ENCODE data around the gene CCDC110.
A peak's percentile ranks its signal among the peaks of the same experiment; 100 is the strongest.

The CCDC110 gene

DNA sequence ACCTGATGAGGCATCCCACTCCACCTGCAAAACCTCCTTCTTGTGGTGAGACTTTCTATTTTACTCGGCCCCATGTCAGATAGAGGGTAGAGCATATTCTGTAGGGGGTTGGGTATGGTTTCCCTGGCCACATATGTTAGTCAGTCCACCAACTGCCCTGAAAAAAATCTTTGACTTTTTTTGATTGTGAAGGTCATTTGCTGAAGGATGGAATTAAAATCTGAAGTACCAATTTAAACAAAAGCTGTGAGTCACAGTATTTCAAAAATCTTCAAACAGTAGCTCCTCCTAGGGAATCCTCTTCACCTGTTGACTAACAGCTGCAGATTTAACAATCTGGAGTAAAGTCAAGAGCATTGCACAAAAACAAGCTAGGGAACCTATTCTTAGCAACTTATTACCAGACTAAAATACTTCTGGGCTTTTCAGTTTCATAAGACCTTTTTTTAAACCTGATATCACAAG is 8.0 kb upstream of the CCDC110 start:
- H3K27ac ChIP-seq: no peak overlapping the region

DNA sequence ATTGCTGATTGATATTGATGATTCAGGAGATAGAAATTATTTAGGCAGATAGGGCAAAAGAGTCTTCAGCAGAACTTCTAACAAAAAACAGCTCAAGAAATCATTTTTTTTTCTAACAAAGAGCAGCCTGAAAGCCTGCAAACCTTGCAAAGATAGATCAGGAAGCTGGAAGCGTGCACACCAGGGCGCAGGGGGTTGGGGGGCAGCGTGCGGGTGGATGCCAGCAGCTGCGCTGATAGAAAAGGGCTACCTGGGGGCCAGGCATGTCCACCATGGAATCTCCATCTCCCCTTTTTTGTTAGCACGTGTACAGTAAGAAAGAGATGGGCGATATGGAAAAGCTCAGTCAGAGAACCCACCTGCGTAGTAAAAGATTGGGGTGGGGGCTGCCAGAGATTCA is 1.7 kb upstream of the CCDC110 start:
- no peak overlapping the region for H3K27ac ChIP-seq
- H3K4me3 ChIP-seq: no peak overlapping the region

More for the DNA sequence above, 8.0 kb upstream of the CCDC110 start:
- no peak overlapping the region for H3K4me3 ChIP-seq

DNA sequence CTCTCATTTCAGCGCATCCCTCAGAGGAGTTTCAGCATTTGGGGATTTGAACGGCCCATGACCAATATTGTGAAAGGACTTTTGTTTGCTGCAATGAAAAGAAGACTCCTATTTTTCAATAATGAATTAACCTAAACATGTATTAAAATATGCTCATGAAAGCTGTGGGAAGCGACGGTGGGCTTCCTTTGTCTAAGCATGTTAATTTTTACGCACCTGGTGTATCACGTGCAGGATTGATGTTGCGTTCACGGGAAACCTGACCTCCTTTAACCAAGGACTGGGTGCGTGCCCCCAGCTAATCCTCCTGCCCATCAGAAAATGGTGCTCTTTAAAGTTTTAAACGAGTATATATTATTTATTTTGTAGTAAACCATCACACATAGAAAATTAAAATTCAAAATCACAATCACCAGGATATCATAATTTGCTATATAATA is 590 bp upstream of the CCDC110 start:
- peak overlapping the region in 7 of 21 experiments; percentile 44 to 81 (median 60) for H3K27ac ChIP-seq

DNA sequence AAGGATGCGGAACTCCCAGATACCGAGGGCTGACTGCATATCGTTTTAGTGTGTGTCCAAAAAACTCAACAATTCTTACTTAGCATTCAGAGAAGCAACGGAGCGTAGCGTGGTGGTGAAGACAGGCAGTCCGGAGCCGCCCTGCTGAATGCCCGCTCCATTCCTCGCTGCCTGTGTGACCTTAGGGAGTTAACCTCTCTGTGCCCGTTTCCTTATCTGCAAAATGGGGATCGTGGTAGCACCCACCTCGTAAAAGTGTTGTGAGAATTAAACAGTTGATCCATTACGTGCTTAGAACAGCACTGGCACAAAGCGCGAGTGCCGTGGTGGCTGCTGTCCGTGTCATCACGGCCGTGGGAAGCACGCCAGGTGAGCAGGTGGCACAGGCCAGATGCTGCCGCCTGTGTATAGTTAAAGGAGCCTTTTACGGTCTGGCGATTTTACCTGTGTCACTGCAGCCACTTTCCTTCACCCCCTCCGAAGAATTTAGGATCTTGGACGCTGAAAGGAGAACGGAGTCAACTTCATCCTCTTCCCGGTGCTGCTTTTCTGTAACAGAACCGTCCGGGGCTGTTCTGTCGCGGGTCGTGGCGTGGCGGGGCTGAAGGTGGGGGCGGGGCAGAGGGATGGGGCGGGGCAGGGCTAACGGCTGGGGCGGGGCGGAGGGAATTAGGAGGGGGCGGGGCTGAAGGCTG is 885 bp downstream of the CCDC110 start:
- Histone ChIP-seq H3K27ac (peak overlapping the region in 6 of 21 experiments; percentile 33 to 74 (median 56)), H3K4me3 (peak overlapping the region; percentile 16 to 84 (median 43))

More for the DNA sequence above, 590 bp upstream of the CCDC110 start:
- H3K4me3 ChIP-seq: peak overlapping the region; percentile 54 to 85 (median 74)

DNA sequence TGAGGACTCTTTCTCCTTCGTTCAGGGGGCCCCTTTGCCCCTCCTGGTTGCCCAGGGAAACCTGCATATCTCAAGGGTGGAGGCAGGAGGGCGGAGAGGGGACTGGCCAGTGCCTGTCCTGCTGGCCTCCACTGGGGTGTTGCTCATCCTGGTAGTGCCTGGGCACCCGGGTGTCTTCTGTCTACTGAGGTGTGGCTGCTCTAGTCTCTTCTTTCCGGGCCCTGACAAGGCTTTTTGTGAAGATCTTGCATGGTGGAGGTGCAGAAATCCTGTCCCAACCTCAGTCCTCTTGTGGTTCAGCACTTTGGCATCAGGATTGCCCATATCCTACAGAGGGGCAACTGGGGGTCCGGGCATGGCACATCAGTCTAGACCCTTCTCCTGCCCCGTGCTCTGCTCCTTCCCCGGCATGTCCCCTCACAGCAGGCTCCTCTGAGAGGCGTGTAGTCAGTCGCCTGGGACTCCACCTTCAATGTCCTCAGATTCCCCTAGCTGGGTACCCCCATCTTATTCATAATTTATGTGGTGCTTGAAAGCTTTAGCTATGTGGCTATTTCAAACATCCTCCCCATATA is 1.9 kb downstream of the CCDC110 start:
- no peak overlapping the region for H3K4me3 ChIP-seq
- no peak overlapping the region for H3K27ac ChIP-seq

DNA sequence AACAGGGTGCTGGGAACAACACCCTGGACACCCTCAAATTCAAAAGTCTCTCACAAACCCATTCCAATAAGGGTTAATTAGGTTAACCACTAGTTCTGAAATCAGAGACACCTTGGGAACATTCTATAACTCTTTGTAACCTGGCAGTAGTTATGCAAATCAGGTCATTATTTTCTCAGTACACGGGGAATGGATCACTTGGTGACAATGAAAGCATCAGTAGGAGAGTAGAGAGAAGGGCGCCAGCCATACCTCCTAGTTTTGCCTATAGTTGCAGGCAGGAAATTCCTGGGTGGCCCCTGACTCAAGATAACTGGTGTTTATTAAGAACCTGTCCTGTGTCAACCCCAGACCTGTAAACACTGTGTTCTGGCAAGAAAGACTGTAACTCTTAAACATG is 2.5 kb downstream of the CCDC110 start:
- no peak overlapping the region for H3K27ac ChIP-seq

DNA sequence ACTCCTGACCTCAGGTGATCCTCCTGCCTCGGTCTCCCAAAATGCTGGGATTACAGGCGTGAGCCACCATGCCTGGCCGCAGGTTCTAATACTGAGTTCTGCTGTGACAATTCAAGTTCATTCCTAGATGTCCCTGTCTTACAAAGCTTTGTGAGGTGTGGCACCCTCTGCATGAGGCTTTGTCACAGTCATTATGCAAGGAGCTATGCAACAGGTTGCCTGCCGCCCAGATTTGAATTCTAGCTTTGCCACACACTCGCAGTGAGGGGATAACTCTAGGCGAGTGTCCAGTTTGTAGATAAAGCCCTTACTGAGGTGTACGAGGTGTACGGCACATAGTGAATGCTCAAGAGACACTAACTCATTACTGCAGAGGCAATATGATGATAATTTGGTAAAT is 3.5 kb downstream of the CCDC110 start:
- Histone ChIP-seq H3K4me3 (no peak overlapping the region), H3K27ac (no peak overlapping the region)

More for the DNA sequence above, 2.5 kb downstream of the CCDC110 start:
- no peak overlapping the region for H3K4me3 ChIP-seq

DNA sequence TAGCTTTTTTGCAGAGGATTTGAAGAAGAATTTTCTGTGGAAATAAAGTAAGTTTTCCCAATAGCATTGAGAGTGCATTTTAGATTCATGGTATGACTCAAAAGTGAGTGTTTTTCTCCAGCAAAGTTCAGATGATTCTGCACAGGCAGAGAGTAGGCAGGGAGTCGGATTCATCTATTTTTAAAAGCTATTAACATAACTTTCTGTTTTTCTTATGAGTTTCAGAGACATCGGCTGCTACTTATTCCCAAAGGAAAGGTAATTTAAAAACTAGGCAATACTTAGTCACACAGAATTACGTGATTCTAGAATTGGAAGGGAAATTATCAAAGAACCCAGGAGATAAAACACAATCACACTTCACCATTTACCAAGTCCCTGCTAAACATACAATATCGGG is 4.4 kb downstream of the CCDC110 start:
- no peak overlapping the region for H3K4me3 ChIP-seq
- H3K27ac ChIP-seq: no peak overlapping the region

DNA sequence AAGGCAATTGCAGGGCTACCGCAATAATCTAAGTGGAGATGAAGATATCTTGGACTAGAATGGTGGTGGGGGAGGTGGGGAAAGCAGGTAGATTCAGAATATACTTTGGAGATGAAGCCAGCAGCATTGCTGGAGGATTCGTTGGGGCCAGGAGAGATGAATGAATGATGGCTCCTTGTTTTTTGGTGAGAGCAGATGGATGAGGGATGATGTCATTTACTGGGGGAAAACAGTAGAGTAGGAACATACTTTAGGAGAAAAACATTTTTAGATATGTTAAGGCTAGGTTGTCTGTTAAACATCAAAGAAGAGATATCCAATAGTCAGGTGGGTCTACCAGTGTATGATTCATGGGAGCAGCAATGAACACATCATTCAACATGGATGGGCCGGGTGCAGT is 5.8 kb downstream of the CCDC110 start:
- H3K27ac ChIP-seq: no peak overlapping the region
- H3K4me3 ChIP-seq: no peak overlapping the region

DNA sequence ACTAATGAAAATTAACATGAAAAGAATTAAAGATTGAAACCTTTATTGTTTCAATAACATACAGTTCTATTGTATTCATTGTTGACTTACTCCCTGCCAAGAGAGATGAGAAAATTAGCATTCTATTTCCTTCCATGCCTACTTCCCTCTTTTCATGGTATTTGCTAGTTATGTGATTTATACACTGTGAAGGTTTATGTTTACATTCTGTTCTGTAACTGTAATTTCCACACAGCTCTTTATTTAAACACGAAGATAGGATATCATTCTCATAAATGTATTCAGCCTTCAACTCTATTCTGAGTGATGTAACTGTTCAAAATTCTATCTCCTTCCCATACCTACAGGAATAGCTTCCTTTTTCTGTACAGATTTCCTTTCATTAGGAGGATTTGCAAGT is 6.6 kb downstream of the CCDC110 start:
- no peak overlapping the region for H3K27ac ChIP-seq
- H3K4me3 ChIP-seq: no peak overlapping the region

DNA sequence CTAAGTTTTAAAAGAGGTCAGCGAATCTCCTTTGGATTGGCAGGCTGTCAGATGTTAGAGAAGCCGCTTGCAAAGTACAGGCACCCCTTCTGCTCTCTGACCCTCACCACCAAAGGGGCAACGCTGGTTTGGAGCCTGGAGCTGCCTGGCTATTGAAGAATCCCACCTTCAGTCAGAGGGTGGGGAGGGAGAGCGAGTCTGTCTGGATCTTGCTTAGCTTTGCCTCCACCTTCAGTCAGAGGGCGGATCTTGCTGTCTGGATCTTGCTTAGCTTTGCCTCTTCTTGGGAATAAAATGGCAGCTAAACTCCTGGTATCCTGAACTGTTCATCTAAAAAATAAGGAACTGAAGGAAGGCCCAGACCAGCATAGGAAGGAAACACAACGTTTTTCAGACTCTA is 7.3 kb downstream of the CCDC110 start:
- Histone ChIP-seq H3K27ac (no peak overlapping the region), H3K4me3 (no peak overlapping the region)

DNA sequence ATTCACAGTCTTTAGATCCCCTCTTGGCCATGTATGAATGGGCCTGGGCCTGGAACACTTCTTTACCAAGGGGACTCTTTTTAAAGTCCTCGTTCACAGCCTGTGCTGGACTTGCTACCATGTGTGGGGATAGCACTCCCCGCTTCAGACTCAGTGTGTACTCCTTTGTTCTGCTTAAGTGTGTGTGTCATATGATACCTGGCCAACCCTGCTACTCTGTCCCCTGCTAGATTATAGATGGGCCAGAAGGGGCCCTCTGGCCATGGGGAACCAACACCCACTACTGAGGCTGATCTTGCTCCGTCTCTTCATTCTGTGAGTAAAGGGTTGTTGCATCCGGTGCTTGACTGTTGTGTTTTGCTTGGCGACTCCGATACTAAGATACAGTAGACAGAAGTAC is 8.0 kb downstream of the CCDC110 start:
- no peak overlapping the region for H3K4me3 ChIP-seq
- no peak overlapping the region for H3K27ac ChIP-seq

DNA sequence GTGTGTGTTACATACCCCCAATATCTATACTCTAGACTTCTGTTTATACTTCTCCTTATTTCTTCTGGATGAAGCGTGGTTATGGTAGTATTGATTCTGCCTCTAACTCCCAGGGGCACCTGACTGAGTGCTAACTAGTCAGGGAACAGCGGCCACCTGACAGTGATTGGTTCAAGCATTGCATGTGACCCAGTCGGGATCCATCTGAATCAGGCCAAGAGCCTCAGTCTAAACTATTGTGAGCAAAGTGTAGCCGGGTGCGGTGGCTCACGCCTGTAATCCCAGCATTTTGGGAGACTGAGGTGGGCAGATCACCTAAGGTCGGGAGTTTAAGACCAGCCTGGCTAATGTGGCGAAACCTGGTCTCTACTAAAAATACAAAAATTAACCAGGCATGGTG is 10.0 kb downstream of the CCDC110 start:
- H3K4me3 ChIP-seq: no peak overlapping the region
- no peak overlapping the region for H3K27ac ChIP-seq

DNA sequence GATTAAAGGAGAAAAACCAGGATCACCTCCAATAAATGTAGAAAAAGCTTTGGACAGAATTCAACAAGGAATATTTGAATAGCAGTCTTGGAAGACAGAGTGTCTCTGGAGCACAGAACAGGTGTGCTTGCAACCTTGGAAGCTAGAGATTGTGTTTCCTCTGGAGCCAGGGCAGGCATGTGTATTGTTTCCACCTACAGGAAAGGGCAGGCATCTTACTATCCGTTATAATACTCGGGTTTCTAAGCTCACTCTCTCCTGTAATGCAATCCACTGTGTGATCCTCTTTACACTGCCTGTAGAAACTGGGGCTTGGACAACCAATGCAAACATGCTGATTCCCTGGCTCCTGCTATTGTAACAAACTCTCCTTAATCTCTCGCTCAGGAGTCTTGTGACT is 14.4 kb downstream of the CCDC110 start:
- Histone ChIP-seq H3K27ac (no peak overlapping the region), H3K4me3 (no peak overlapping the region)

DNA sequence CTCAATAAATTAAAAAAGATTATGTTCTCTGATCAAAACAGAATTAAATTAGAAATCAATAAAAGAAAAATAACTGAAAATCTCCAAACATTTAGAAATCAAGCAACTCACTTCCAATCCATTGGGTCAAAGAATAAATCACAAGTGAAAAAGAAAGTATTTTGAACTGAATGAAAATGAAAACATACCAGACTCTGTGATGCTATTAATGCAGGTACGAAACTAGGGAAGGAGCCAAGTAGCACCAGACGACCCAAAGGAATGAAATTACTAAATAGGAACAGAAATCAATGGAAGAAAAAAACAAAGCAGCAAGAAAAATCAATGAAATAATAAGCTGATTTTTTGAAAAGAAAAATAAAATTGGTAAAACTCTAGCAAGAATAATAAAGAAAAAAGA is 15.4 kb downstream of the CCDC110 start:
- Histone ChIP-seq H3K27ac (no peak overlapping the region), H3K4me3 (no peak overlapping the region)

DNA sequence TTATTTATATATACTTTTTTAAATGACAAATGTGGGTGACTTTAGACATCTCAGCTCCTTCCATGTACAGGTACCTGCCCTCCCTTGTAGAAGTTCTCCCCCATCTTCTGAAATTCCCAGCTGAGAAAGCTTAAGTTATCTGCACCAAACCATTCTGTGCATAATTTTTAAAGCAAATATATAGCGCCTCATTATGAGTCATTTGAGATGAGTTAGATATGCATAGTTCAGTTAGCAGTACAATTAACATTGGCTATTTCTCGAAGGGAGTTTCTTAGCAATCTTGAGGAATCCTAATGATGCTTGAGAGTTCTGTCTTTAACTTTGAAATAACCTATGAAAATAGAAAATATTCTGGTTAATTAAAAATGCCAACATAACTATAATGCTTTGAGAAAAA is 26.3 kb downstream of the CCDC110 start:
- Histone ChIP-seq H3K4me3 (no peak overlapping the region), H3K27ac (no peak overlapping the region)

DNA sequence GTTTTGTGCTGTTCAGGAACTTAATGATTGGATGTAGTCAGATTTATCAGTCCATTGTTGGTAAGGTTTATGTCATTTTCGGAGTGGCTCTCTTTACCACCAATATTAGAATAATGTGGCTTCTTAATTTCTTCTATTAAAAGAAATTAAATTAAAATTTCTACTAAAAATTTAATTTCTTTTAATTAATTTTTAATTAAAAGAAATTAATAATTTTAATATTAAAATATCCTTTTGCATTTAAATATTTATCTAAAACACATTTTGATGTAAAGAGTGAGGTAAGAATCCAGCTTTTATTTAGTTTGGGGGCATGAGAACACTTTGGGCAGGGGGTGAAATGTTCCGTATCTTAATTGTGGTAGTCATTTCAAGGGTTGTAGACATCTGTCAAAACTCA is 30.1 kb downstream of the CCDC110 start:
- H3K27ac ChIP-seq: no peak overlapping the region
- no peak overlapping the region for H3K4me3 ChIP-seq

DNA sequence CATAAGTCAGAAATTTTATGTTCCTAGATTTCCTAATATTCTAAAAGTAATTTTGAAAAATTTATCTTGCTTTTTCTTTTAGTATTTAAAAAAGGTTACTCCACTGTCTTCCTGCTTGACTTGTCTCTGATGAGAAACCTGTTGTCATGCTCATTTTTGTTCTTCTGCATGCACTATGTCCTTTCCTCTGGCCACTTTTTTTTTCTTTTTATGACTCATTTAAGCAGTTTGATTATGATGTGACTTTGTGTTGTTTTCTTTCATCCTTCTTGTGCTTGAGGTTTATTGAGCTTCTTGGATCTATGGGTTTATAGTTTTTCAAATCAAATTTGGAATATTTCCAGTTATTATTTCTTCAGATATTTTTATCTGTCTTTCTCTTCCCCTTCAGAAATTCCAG is 33.7 kb downstream of the CCDC110 start:
- H3K27ac ChIP-seq: no peak overlapping the region

DNA sequence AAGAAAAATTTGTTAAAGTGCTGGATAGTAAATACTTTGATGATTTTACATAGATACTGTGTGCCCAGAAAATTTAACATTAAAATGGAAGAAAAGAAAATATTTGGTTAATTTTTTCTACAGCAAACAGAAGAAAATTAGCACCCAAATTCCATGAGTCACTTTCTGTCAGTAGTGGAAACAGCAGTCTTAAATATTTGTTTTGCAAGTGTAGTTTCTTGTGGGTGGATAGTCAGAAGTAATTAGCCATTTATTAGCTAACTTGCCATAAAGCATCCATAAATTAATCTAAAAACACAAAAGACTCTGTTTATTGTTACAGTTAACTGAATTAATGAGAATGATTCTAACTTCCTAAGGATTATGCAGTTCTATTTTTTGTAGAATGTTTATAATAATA is 36.1 kb downstream of the CCDC110 start:
- no peak overlapping the region for H3K27ac ChIP-seq
- no peak overlapping the region for H3K4me3 ChIP-seq

More for the DNA sequence above, 33.7 kb downstream of the CCDC110 start:
- H3K4me3 ChIP-seq: no peak overlapping the region

DNA sequence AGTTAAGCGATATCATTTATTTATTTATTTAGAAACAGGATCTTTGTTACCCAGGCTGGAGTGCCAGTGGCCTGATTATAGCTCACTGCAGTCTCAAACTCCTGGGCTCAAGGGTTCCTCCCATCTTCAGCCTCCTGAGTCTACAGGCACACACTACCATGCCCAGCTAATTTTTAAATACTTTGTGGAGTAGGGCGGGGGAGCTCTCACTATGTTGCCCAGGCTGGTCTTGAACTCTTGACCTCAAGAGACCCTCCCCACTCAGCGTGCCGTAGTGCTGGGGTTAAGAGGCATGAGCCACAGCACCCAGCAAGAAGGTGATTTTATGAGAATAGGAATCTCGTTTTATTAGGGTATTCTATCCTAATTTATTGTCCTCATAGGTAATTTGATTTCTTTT is 41.9 kb downstream of the CCDC110 start:
- no peak overlapping the region for H3K27ac ChIP-seq
- H3K4me3 ChIP-seq: no peak overlapping the region

DNA sequence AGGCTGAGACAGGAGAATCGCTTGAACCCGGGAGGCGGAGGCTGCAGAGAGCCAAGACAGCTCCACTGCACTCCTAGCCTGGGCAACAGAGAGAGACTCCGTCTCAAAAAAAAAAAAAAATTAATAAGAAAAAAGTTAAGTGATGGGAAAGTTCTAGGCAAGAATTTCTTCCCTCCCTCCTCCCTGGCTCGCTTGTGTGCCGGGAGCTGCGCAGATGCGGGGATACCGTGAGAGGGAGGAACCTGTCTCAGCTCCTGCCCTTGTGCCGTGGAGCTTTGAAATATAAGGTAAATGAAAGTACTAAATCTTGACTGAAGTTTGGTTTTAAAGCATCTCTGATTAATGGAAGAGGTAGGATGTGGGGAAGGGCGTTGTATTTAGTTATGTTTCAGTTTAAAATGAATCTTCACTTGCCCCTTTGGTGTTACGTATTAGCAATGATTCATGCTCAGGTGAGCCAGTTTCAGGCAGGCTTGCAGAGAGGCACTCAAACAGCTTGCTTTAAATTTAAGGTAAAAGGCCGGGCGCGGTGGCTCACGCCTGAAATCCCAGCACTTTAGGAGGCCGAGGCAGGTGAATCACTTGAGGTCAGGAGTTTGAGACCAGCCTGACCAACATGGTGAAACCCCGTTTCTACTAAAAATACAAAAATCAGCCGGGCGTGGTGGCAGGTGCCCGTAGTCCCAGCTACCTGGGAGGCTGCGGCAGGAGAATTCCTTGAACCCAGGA is 44.4 kb downstream of the CCDC110 start:
- no peak overlapping the region for H3K4me3 ChIP-seq
- H3K27ac ChIP-seq: no peak overlapping the region
